Osteocyte (in vitro differentiated cells): ENCODE results near the gene RNF14. TPM values are rescaled to one million over a fixed set of nuclear protein-coding genes. Genes with fewer than 3 reads are reported as not detected.
A peak's percentile ranks its signal among the peaks of the same experiment; 100 is the strongest.
"Not testable (repeated sequence)": the region's sequence is repeated elsewhere in the genome, so short reads cannot be mapped to it uniquely, and the experiment has no call there.

Source experiments
- DNase-seq: peaks from one replicate; pipeline ENCODE4 v3.0.0; 2021; ENCODE audit warnings: mixed read lengths; ENCODE audit not compliant: unreplicated experiment; ENCODE audit errors: extremely low spot score
- H3K27ac Mint-ChIP-seq: one replicate; pipeline ENCODE4 v1.8.0; 2021; ENCODE audit warnings: mild to moderate bottlenecking, mixed read lengths; ENCODE audit not compliant: unreplicated experiment
- H3K27me3 Mint-ChIP-seq: one replicate; pipeline ENCODE4 v1.8.0; 2021; ENCODE audit warnings: mixed read lengths; ENCODE audit not compliant: unreplicated experiment
- H3K36me3 Mint-ChIP-seq: one replicate; pipeline ENCODE4 v1.8.0; 2021; ENCODE audit warnings: mixed read lengths; ENCODE audit not compliant: unreplicated experiment
- H3K4me1 Mint-ChIP-seq: one replicate; pipeline ENCODE4 v1.8.0; 2021; ENCODE audit warnings: mixed read lengths; ENCODE audit not compliant: unreplicated experiment
- H3K4me3 Mint-ChIP-seq: one replicate; pipeline ENCODE4 v1.8.0; 2021; ENCODE audit warnings: mild to moderate bottlenecking, moderate library complexity, mixed read lengths; ENCODE audit not compliant: unreplicated experiment
- H3K9me3 Mint-ChIP-seq: one replicate; pipeline ENCODE4 v1.8.0; 2021; ENCODE audit warnings: mixed read lengths; ENCODE audit not compliant: unreplicated experiment
- long read RNA-seq: library from polyadenylated mRNA; unstranded; transcript quantifications from one replicate; pipeline ENCODE4 v2.0.0, GENCODE V29; 2021
- total RNA-seq: library from RNA; stranded (reverse); gene quantifications from 2 replicates; pipeline ENCODE4 v1.2.1, GENCODE V29; 2021
- TF ChIP-seq, protein P1 (sequence below): fragments of 200-600 bp; sonication (generic); IDR thresholded peaks from 2 replicates; pipeline ENCODE4 v1.5.0; 2021; ENCODE audit warnings: antibody characterized with exemption, mild to moderate bottlenecking, moderate library complexity

RNF14 gene
- total RNA-seq: 66.8 and 73.8 TPM in 2 replicates
- long read RNA-seq, full-length matches to known transcripts: 394 of 541 reads
- long read RNA-seq, partial matches to known transcripts: 43 of 541 reads
- long read RNA-seq, other reads (novel, unspliced or antisense): 104 of 541 reads

DNA sequence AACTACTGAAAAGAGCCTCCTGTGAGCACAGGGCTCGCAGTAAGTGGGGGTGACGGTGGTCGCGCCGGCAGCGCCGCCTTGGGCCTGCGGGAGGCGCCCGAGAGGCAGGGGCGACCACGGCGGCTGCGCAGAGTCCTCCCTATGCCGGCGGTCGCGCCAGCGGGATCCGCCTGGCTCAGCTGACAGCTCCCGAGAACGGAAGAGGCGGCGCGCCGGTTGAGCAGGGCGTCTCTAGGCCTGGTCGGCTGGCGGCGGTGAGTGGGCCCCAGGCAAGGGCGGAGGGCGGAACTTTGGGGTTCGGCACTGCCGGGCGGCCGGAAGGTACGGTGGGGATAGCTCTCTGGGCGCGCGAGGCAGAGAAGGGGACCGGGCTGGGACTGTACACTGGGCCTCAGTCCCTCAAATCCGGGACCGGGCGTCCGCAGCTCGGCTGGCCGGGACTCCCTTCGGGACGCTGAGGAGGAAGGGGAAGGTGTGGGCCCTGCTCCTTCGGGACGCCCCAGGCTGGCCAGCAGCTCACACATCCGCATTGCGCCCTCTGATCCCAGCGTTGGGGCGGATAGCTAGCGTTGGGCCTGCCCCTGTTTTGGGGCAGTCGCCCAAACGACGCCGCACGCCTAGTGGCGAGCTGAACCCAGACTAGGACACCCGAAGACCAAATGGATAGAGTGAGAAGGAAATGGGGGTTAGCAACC lies at the start of gene RNF14:
Gene RNF14, plus strand, starts transcription at position 192 of the 695 bp plus-strand sequence. CDS start 4,484 bp downstream, outside the sequence.
- DNase-seq: peak; percentile 97
- Mint-ChIP-seq H3K4me3 (peak within 1 kb of the TSS; percentile 94), H3K27me3 (no peaks in the 10 kb centered on the region), H3K9me3 (no peaks in the 10 kb centered on the region), H3K4me1 (peaks cover 31% of the 10 kb centered on the region), H3K27ac (peak within 1 kb of the TSS; percentile 98), H3K36me3 (peaks cover 11% of the 10 kb centered on the region)
- TF ChIP-seq, protein P1, sequence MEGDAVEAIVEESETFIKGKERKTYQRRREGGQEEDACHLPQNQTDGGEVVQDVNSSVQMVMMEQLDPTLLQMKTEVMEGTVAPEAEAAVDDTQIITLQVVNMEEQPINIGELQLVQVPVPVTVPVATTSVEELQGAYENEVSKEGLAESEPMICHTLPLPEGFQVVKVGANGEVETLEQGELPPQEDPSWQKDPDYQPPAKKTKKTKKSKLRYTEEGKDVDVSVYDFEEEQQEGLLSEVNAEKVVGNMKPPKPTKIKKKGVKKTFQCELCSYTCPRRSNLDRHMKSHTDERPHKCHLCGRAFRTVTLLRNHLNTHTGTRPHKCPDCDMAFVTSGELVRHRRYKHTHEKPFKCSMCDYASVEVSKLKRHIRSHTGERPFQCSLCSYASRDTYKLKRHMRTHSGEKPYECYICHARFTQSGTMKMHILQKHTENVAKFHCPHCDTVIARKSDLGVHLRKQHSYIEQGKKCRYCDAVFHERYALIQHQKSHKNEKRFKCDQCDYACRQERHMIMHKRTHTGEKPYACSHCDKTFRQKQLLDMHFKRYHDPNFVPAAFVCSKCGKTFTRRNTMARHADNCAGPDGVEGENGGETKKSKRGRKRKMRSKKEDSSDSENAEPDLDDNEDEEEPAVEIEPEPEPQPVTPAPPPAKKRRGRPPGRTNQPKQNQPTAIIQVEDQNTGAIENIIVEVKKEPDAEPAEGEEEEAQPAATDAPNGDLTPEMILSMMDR: peak; percentile 98

- Mint-ChIP-seq H3K9me3 (no peaks in the 10 kb centered on the region), H3K36me3 (peaks cover 3% of the 10 kb centered on the region), H3K4me1 (peaks cover 13% of the 10 kb centered on the region), H3K27ac (no peak overlapping the region), H3K4me3 (no peak overlapping the region), H3K27me3 (peaks cover 31% of the 10 kb centered on the region)
- TF ChIP-seq, protein P1: no peak
- no peak for DNase-seq
These were observed 49.4 kb upstream of the RNF14 start for GRCh38 chr5:141919218-141920119.

DNA sequence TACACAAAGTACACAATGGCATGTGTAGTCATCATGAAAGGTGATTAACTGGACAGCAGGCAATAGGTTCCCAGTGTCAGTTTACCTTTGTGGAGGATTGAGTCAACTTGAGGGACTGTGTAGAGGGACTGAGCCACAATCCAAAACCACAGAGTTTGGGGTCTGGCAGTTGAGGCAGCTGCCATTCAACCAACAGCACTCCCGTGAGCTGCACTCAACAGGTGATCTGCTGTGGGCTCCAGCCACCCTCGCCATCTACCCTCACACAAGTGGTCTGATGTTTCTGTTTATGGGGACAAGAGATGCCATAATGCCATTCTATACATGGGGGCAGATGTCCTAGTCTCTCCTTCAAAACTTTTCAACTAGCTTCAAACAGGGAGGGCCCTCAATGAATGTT lies 48.1 kb upstream of the RNF14 start:
- H3K27me3 Mint-ChIP-seq: peaks cover 21% of the 10 kb centered on the region
- no peak overlapping the region for H3K4me3 Mint-ChIP-seq
- DNase-seq: no peak
- TF ChIP-seq, protein P1: no peak
- peaks cover 13% of the 10 kb centered on the region for H3K4me1 Mint-ChIP-seq
- H3K9me3 Mint-ChIP-seq: no peaks in the 10 kb centered on the region
- peaks cover 8% of the 10 kb centered on the region for H3K36me3 Mint-ChIP-seq
- H3K27ac Mint-ChIP-seq: no peak overlapping the region

- not testable (repeated sequence) for H3K9me3 Mint-ChIP-seq, H3K27me3 Mint-ChIP-seq, DNase-seq
- Mint-ChIP-seq H3K36me3 (peaks cover 17% of the 10 kb centered on the region), H3K4me3 (peak overlapping the region; percentile 84), H3K4me1 (peaks cover 13% of the 10 kb centered on the region), H3K27ac (peak overlapping the region; percentile 98)
These were observed 46.0 kb upstream of the RNF14 start for GRCh38 chr5:141922827-141923447.

GRCh38 chr5:141923448-141924313 lies 45.2 kb upstream of the RNF14 start, which contains the start of gene DELE1:
TSS of gene DELE1 (plus strand) at chr5:141923871. CDS start at chr5:141923942, 71 bp downstream.
- TF ChIP-seq, protein P1: no peak
- no peaks in the 10 kb centered on the region for H3K9me3 Mint-ChIP-seq
- peak within 1 kb of the TSS; percentile 98 for H3K27ac Mint-ChIP-seq
- no peaks in the 10 kb centered on the region for H3K27me3 Mint-ChIP-seq
- H3K36me3 Mint-ChIP-seq: peaks cover 22% of the 10 kb centered on the region
- DNase-seq: peak; percentile 96
- peaks cover 13% of the 10 kb centered on the region for H3K4me1 Mint-ChIP-seq
- peak within 1 kb of the TSS; percentile 84 for H3K4me3 Mint-ChIP-seq
